Heart left ventricle (tissue), 13 donors: ENCODE data around the gene C1QA.

Source experiments
- CTCF ChIP-seq, 12 donors: fragments of 200-600 bp; sonication (generic) in 4 of 12; IDR thresholded peaks; one replicate each; pipeline versions ENCODE4 v1.5.0 to v1.8.0; 2018 to 2022; ENCODE audit warnings: antibody characterized with exemption in 12 of 12, mild to moderate bottlenecking in 5 of 12
- POLR2A ChIP-seq, 2 donors: fragments of 450-650 bp; IDR thresholded peaks; one replicate each; pipeline ENCODE4 v1.6.1; 2017; ENCODE audit warnings: antibody characterized with exemption in 2 of 2, mild to moderate bottlenecking in 2 of 2, moderate library complexity in 2 of 2
- donor health status: ischemic (EF 13 %, LVEDD 7.1; RV severe dilation, severe dysfunction).
- donor health status: DM: no; HTN: yes; CAD: no.
- donor health status: DM: no; HTN: no; CAD: no.
- donor health status: ischemic (EF 25% LVEDD 6.9; RV normal size, moderate dysfunction).
- donor health status: ischemic (EF 25% LVEDD 5.7; RV mildly dilated, moderate dysfunction).
- donor health status: ischemic (EF 35%, LVEDD 5.7; RV mildly dilated, moderate dysfunction).
- donor health status: nonischemic (EF 11% LVEDD 7.7; RV severe dilation, severe dysfunction).
- donor health status: DM: yes; HTN: yes; CAD: no.
- donor health status: PGD.
- donor health status: ischemic (EF 29% LVEDD 5.4; RV normal size, mild dysfunction).
- donor health status: nonischemic (EF 23%, LVEDD 6.1; RV moderate dilation, normal function).

GRCh38 chr1:22652881-22653316 lies 16.5 kb downstream of the C1QA start, which contains the start of gene C1QB:
- TF ChIP-seq POLR2A (IDR thresholded peaks at IDR 0.05) = no peak
- TF ChIP-seq CTCF (IDR thresholded peaks at IDR 0.05) = no peak
